OCI-LY3 (cell line): ENCODE data around the gene MARK3.

ENCODE experiments used
- H2AFZ ChIP-seq: fragments of 200-600, 300-600 bp; shearing (Covaris generic); 2 replicates; pipeline ENCODE4 v1.6.0; 2014; ENCODE audit warnings: antibody characterized with exemption, low read depth, low read length
- H3K27ac ChIP-seq: fragments of 200-600, 300-600 bp; sonication (generic); 2 replicates; pipeline ENCODE4 v1.5.1; 2014; ENCODE audit warnings: mild to moderate bottlenecking, low read length, moderate library complexity, mixed read lengths
- H3K27me3 ChIP-seq: fragments of 200-600, 300-600 bp; sonication (generic); 2 replicates; pipeline ENCODE4 v1.6.1; 2014; ENCODE audit warnings: low read depth, low read length, mixed read lengths
- H3K36me3 ChIP-seq: fragments of 200-600, 300-600 bp; sonication (generic); replicated peaks from 2 replicates; pipeline ENCODE3; 2014; ENCODE audit warnings: low read depth, low read length, mixed read lengths
- H3K4me1 ChIP-seq: fragments of 300-600, 200-600 bp; sonication (generic); 2 replicates; pipeline ENCODE4 v1.6.1; 2014; ENCODE audit warnings: low read length, mixed read lengths
- H3K4me2 ChIP-seq: fragments of 200-600, 300-600 bp; sonication (generic); 2 replicates; pipeline ENCODE4 v1.6.1; 2014; ENCODE audit warnings: low read length, mixed read lengths
- H3K4me3 ChIP-seq: fragments of 300-600, 200-600 bp; sonication (generic); 2 replicates; pipeline ENCODE4 v1.5.1; 2014; ENCODE audit warnings: antibody characterized with exemption, mild to moderate bottlenecking, low read length, moderate library complexity
- H3K79me2 ChIP-seq: fragments of 300-600, 200-600 bp; shearing (Covaris generic); 2 replicates; pipeline ENCODE4 v1.6.1; 2014; ENCODE audit warnings: mild to moderate bottlenecking, low read length, mixed read lengths
- H3K9ac ChIP-seq: fragments of 300-600, 200-600 bp; shearing (Covaris generic); 2 replicates; pipeline ENCODE4 v1.6.0; 2014; ENCODE audit warnings: mild to moderate bottlenecking, low read length, moderate library complexity
- H3K9me3 ChIP-seq: fragments of 200-600, 300-600 bp; shearing (Covaris generic); 2 replicates; pipeline ENCODE4 v1.6.1; 2014; ENCODE audit warnings: low read length, mixed read lengths; ENCODE audit not compliant: insufficient read depth
- H4K20me1 ChIP-seq: fragments of 200-600, 300-600 bp; sonication (generic); 2 replicates; pipeline ENCODE4 v1.6.1; 2016; ENCODE audit warnings: low read length, mixed read lengths; ENCODE audit not compliant: insufficient read depth
- EZH2phosphoT487 ChIP-seq: fragments of 200-600 bp; shearing (Covaris generic); IDR thresholded peaks from 2 replicates; pipeline ENCODE4 v1.6.1; 2018; ENCODE audit warnings: antibody characterized with exemption, mixed run types, low read depth
- TF ChIP-seq, protein P1 (sequence below): fragments of 200-600, 300-600 bp; sonication (generic); IDR thresholded peaks from 2 replicates; pipeline ENCODE4 v1.5.1; 2014; ENCODE audit warnings: antibody characterized with exemption, low read length, low read depth

Gene MARK3

GRCh38 chr14:103392572-103392971 lies 7.4 kb downstream of the MARK3 start:
- Histone ChIP-seq H3K9me3 (no peaks in the 10 kb centered on the region), H3K27ac (no peak overlapping the region), H3K9ac (no peak overlapping the region), H2AFZ (no peak overlapping the region), H3K79me2 (peaks cover 99% of the 10 kb centered on the region), H4K20me1 (peaks cover 76% of the 10 kb centered on the region), H3K4me2 (no peak overlapping the region), H3K36me3 (peaks cover 9% of the 10 kb centered on the region), H3K27me3 (no peaks in the 10 kb centered on the region), H3K4me1 (peaks cover 36% of the 10 kb centered on the region), H3K4me3 (no peak overlapping the region)
- TF ChIP-seq EZH2phosphoT487, result no peak
- TF ChIP-seq, protein P1, sequence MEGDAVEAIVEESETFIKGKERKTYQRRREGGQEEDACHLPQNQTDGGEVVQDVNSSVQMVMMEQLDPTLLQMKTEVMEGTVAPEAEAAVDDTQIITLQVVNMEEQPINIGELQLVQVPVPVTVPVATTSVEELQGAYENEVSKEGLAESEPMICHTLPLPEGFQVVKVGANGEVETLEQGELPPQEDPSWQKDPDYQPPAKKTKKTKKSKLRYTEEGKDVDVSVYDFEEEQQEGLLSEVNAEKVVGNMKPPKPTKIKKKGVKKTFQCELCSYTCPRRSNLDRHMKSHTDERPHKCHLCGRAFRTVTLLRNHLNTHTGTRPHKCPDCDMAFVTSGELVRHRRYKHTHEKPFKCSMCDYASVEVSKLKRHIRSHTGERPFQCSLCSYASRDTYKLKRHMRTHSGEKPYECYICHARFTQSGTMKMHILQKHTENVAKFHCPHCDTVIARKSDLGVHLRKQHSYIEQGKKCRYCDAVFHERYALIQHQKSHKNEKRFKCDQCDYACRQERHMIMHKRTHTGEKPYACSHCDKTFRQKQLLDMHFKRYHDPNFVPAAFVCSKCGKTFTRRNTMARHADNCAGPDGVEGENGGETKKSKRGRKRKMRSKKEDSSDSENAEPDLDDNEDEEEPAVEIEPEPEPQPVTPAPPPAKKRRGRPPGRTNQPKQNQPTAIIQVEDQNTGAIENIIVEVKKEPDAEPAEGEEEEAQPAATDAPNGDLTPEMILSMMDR, result no peak

- Histone ChIP-seq H3K9ac (no peak overlapping the region), H3K4me1 (peaks cover 35% of the 10 kb centered on the region), H3K27me3 (no peaks in the 10 kb centered on the region), H3K36me3 (peaks cover 8% of the 10 kb centered on the region), H3K9me3 (no peaks in the 10 kb centered on the region), H3K27ac (no peak overlapping the region), H3K4me3 (no peak overlapping the region), H4K20me1 (peaks cover 76% of the 10 kb centered on the region), H3K4me2 (no peak overlapping the region), H3K79me2 (peaks cover 99% of the 10 kb centered on the region), H2AFZ (no peak overlapping the region)
- no peak for TF ChIP-seq EZH2phosphoT487
- TF ChIP-seq, protein P1, result no peak
These were observed 7.9 kb downstream of the MARK3 start for GRCh38 chr14:103393070-103393469.

- no peak overlapping the region for H3K9ac ChIP-seq
- peak overlapping the region; percentile 11; the same call in 1 of the 2 replicates for H3K4me2 ChIP-seq
- no peak overlapping the region for H3K4me3 ChIP-seq
- H3K36me3 ChIP-seq, result peaks cover 2% of the 10 kb centered on the region
- H2AFZ ChIP-seq, result no peak overlapping the region
- H3K27ac ChIP-seq, result no peak overlapping the region
- TF ChIP-seq, protein P1, result peak; percentile 55
- TF ChIP-seq EZH2phosphoT487, result no peak
- no peaks in the 10 kb centered on the region for H3K27me3 ChIP-seq
- peaks cover 35% of the 10 kb centered on the region for H3K4me1 ChIP-seq
- H3K9me3 ChIP-seq, result no peaks in the 10 kb centered on the region
- H3K79me2 ChIP-seq, result peaks cover 99% of the 10 kb centered on the region
- peaks cover 78% of the 10 kb centered on the region for H4K20me1 ChIP-seq
These were observed 8.7 kb downstream of the MARK3 start for GRCh38 chr14:103393676-103394626.

DNA sequence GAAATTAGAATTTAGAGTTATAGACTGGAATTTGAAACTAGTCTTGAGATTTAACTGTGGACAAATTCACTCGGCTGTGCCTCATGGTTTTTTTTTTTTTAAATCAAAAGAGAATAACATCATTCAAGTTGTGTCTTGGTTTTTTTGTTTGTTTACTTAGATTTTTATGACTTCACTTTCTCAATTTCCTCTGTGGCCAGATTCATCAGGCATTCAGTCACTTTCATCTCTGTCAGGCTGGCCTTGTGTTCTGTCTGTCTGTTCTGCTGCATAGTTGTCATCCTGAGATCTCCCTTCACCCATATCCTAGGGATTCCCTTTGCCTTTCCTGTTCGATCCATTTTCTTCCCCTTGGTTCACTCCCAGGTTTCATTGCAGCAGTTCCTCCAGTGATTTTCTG lies 10.0 kb downstream of the MARK3 start:
- TF ChIP-seq, protein P1, result no peak
- TF ChIP-seq EZH2phosphoT487, result no peak
- Histone ChIP-seq H3K9me3 (no peaks in the 10 kb centered on the region), H3K4me3 (no peak overlapping the region), H3K4me2 (no peak overlapping the region), H3K9ac (no peak overlapping the region), H3K36me3 (peaks cover 4% of the 10 kb centered on the region), H2AFZ (no peak overlapping the region), H4K20me1 (peaks cover 86% of the 10 kb centered on the region), H3K27ac (no peak overlapping the region), H3K4me1 (peaks cover 37% of the 10 kb centered on the region), H3K79me2 (peaks cover 100% of the 10 kb centered on the region), H3K27me3 (no peaks in the 10 kb centered on the region)
